Stomach smooth muscle (tissue), 2 donors: ENCODE results near the gene NOP10.
A peak's percentile ranks its signal among the peaks of the same experiment; 100 is the strongest.

Experiments
- H3K27ac ChIP-seq: one replicate; pipeline ENCODE4 v1.7.0; 2013; ENCODE audit warnings: mild to moderate bottlenecking, low read length, inconsistent platforms
- H3K27me3 ChIP-seq, 2 donors: one replicate each; pipeline ENCODE4 v1.7.0; 2013; ENCODE audit warnings: low read length in 2 of 2; ENCODE audit not compliant: insufficient read depth in 2 of 2, control insufficient read depth in 1 of 2
- H3K36me3 ChIP-seq, 2 donors: one replicate each; pipeline ENCODE4 v1.7.0; 2013; ENCODE audit warnings: low read length in 2 of 2; ENCODE audit not compliant: control insufficient read depth in 2 of 2, insufficient read depth in 2 of 2
- H3K4me1 ChIP-seq: one replicate; pipeline ENCODE4 v1.7.0; 2013; ENCODE audit warnings: low read length; ENCODE audit not compliant: control insufficient read depth, insufficient read depth
- H3K4me3 ChIP-seq, 2 donors: one replicate each; pipeline ENCODE4 v1.7.0; 2013; ENCODE audit warnings: low read length in 2 of 2
- H3K9ac ChIP-seq, 2 donors: one replicate each; pipeline ENCODE4 v1.7.0; 2013; ENCODE audit warnings: low read length in 2 of 2, mild to moderate bottlenecking in 1 of 2
- H3K9me3 ChIP-seq, 2 donors: one replicate each; pipeline ENCODE4 v1.7.0; 2013; ENCODE audit warnings: low read length in 2 of 2; ENCODE audit not compliant: control insufficient read depth in 2 of 2
- donor health status: healthy.
- donor health status: Pancreatic carcinoma.

Gene NOP10

GRCh38 chr15:34341381-34342212 lies 1.3 kb downstream of the NOP10 start:
- peak overlapping the region; percentile 19 to 100 for H3K4me3 ChIP-seq
- no peak overlapping the region for H3K9ac ChIP-seq
- peaks cover 12% of the 10 kb centered on the region for H3K4me1 ChIP-seq
- H3K9me3 ChIP-seq, result no peaks in the 10 kb centered on the region
- H3K27me3 ChIP-seq, result no peaks in the 10 kb centered on the region
- H3K36me3 ChIP-seq, result peaks cover 0 to 4% of the 10 kb centered on the region in 2 donors
- no peak overlapping the region for H3K27ac ChIP-seq

GRCh38 chr15:34339946-34340345 lies 3.0 kb downstream of the NOP10 start:
- H3K9me3 ChIP-seq, result no peaks in the 10 kb centered on the region
- H3K27me3 ChIP-seq, result no peaks in the 10 kb centered on the region
- no peak overlapping the region for H3K27ac ChIP-seq
- no peak overlapping the region for H3K4me3 ChIP-seq
- H3K9ac ChIP-seq, result no peak overlapping the region
- H3K36me3 ChIP-seq, result peaks cover 0 to 4% of the 10 kb centered on the region in 2 donors
- peaks cover 14% of the 10 kb centered on the region for H3K4me1 ChIP-seq

- Histone ChIP-seq H3K4me3 (peak overlapping the region; percentile 89 to 93), H3K4me1 (peaks cover 14% of the 10 kb centered on the region), H3K36me3 (peaks cover 0 to 4% of the 10 kb centered on the region in 2 donors), H3K27me3 (no peaks in the 10 kb centered on the region), H3K9ac (peak overlapping the region in 1 of 2 donors; percentile 6), H3K27ac (no peak overlapping the region), H3K9me3 (no peaks in the 10 kb centered on the region)
Measured at GRCh38 chr15:34338347-34338746, 4.6 kb downstream of the NOP10 start.

GRCh38 chr15:34337557-34338306 lies 5.2 kb downstream of the NOP10 start, which contains the start of gene SLC12A6:
SLC12A6 (minus strand) TSS chr15:34337781; CDS start chr15:34336680, 1,101 bp downstream.
- Histone ChIP-seq H3K36me3 (peaks cover 0 to 4% of the 10 kb centered on the region in 2 donors), H3K27ac (peak within 1 kb of the TSS; percentile 46), H3K9ac (peak within 1 kb of the TSS; percentile 61 to 71), H3K9me3 (no peaks in the 10 kb centered on the region), H3K4me1 (peaks cover 14% of the 10 kb centered on the region), H3K27me3 (no peaks in the 10 kb centered on the region), H3K4me3 (peak within 1 kb of the TSS; percentile 89 to 93)

GRCh38 chr15:34336991-34337556 lies 5.9 kb downstream of the NOP10 start:
- no peaks in the 10 kb centered on the region for H3K27me3 ChIP-seq
- no peak overlapping the region for H3K27ac ChIP-seq
- peak overlapping the region; percentile 61 to 71 for H3K9ac ChIP-seq
- H3K9me3 ChIP-seq, result no peaks in the 10 kb centered on the region
- peaks cover 0 to 4% of the 10 kb centered on the region in 2 donors for H3K36me3 ChIP-seq
- peaks cover 12% of the 10 kb centered on the region for H3K4me1 ChIP-seq
- peak overlapping the region; percentile 89 to 93 for H3K4me3 ChIP-seq

GRCh38 chr15:34336231-34336990 lies 6.5 kb downstream of the NOP10 start:
- H3K4me3 ChIP-seq, result peak overlapping the region; percentile 89 to 93

GRCh38 chr15:34335176-34336032 lies 7.5 kb downstream of the NOP10 start:
- Histone ChIP-seq H3K36me3 (no peaks in the 10 kb centered on the region), H3K9me3 (no peaks in the 10 kb centered on the region), H3K27me3 (no peaks in the 10 kb centered on the region), H3K27ac (no peak overlapping the region), H3K4me1 (peaks cover 7% of the 10 kb centered on the region), H3K9ac (no peak overlapping the region), H3K4me3 (peak overlapping the region in 1 of 2 donors; percentile 25)

More at GRCh38 chr15:34336231-34336990, 6.5 kb downstream of the NOP10 start:
- Histone ChIP-seq H3K27me3 (no peaks in the 10 kb centered on the region), H3K9ac (peak overlapping the region in 1 of 2 donors; percentile 61), H3K36me3 (no peaks in the 10 kb centered on the region), H3K9me3 (no peaks in the 10 kb centered on the region), H3K27ac (no peak overlapping the region), H3K4me1 (peaks cover 7% of the 10 kb centered on the region)

- peaks cover 7% of the 10 kb centered on the region for H3K4me1 ChIP-seq
- no peak overlapping the region for H3K27ac ChIP-seq
- H3K27me3 ChIP-seq, result no peaks in the 10 kb centered on the region
- no peak overlapping the region for H3K4me3 ChIP-seq
- no peak overlapping the region for H3K9ac ChIP-seq
- no peaks in the 10 kb centered on the region for H3K9me3 ChIP-seq
- no peaks in the 10 kb centered on the region for H3K36me3 ChIP-seq
Measured at GRCh38 chr15:34334672-34335071, 8.3 kb downstream of the NOP10 start.

- Histone ChIP-seq H3K9me3 (no peaks in the 10 kb centered on the region), H3K27me3 (no peaks in the 10 kb centered on the region), H3K36me3 (no peaks in the 10 kb centered on the region), H3K4me1 (peaks cover 7% of the 10 kb centered on the region), H3K27ac (no peak overlapping the region), H3K9ac (no peak overlapping the region), H3K4me3 (no peak overlapping the region)
Measured at GRCh38 chr15:34332553-34333120, 10.3 kb downstream of the NOP10 start.
